22Rv1 (cell line): ENCODE results near the gene GRIK4.

Experiments
- CTCF ChIP-seq: fragments of 450-650 bp; IDR thresholded peaks from 2 replicates; pipeline ENCODE4 v1.5.1; 2017; ENCODE audit warnings: mild to moderate bottlenecking
- ZFX ChIP-seq: fragments of 450-650 bp; IDR thresholded peaks from 2 replicates; pipeline ENCODE4 v1.6.1; 2017; ENCODE audit warnings: antibody characterized with exemption, borderline replicate concordance

- TF ChIP-seq CTCF: no peak
- TF ChIP-seq ZFX: no peak
These were observed 21.7 kb upstream of the GRIK4 start for GRCh38 chr11:120489799-120490198.
